HCT116 (cell line): Measurements from ENCODE around the gene BABAM2.

ENCODE experiments used
- EZH2 ChIP-seq: fragments of 200-600 bp; sonication (generic); IDR thresholded peaks from 2 replicates; pipeline ENCODE4 v1.6.1; 2017; ENCODE audit warnings: antibody characterized with exemption, mixed run types
- EZH2phosphoT487 ChIP-seq: fragments of 200-600 bp; IDR thresholded peaks from 2 replicates; pipeline ENCODE4 v1.6.1; 2018; ENCODE audit warnings: antibody characterized with exemption, borderline replicate concordance
- POLR2A ChIP-seq: IDR thresholded peaks from 2 replicates; pipeline ENCODE4 v1.7.0; 2011; ENCODE audit warnings: borderline replicate concordance; ENCODE audit not compliant: insufficient read depth, insufficient read length; ENCODE audit errors: extremely low read depth
- SIN3A ChIP-seq: IDR thresholded peaks from 2 replicates; pipeline ENCODE4 v1.6.1; 2012; ENCODE audit warnings: low read depth
- SRF ChIP-seq: IDR thresholded peaks from 2 replicates; pipeline ENCODE4 v1.6.1; 2012; ENCODE audit warnings: low read depth
- ZNF274 ChIP-seq: fragments of 200-500 bp; sonication (Bioruptor generic); IDR thresholded peaks from 2 replicates; pipeline ENCODE4 v1.6.1; 2014; ENCODE audit warnings: mild to moderate bottlenecking, low read depth, low read length, inconsistent platforms
- TF ChIP-seq, protein P1 (sequence below), 3 experiments: fragments of 200-600 bp in 1 of 3; sonication (generic) in 1 of 3; IDR thresholded peaks in 2 of 3; conservative IDR thresholded peaks in 1 of 3; 2 replicates each; pipeline ENCODE4 v1.5.1; 2012 to 2017; ENCODE audit warnings: low read depth in 2 of 3, low read length in 2 of 3, antibody characterized with exemption in 1 of 3, borderline replicate concordance in 1 of 3, control low read depth in 1 of 3, mild to moderate bottlenecking in 1 of 3, mixed read lengths in 1 of 3, mixed run types in 1 of 3, moderate library complexity in 1 of 3; ENCODE audit not compliant: insufficient read depth in 1 of 3
- TF ChIP-seq, protein P2 (sequence below): IDR thresholded peaks from 2 replicates; pipeline ENCODE4 v1.6.1; 2012
- TF ChIP-seq, protein P3 (sequence below): IDR thresholded peaks from 2 replicates; pipeline ENCODE4 v1.6.1; 2012; ENCODE audit warnings: low read depth

DNA sequence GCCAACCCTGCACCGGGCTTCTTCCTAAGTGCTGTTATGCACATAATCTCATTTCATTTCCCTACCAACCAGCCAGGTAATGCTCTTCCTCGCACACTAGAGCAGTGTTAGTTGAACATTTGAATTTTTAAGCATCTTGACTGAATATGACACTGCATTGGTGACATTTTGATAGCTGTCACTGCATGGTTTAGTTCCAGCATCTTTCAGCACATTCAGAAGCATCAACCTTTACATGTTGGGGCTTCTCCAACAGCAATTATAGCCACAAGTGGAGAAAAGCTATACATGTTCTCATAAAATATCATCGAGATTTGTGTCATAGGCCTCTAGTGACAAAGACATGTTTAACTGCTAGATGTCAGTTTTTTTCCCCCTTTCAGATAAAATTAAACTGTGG lies 272.0 kb downstream of the BABAM2 start:
- TF ChIP-seq, protein P1, sequence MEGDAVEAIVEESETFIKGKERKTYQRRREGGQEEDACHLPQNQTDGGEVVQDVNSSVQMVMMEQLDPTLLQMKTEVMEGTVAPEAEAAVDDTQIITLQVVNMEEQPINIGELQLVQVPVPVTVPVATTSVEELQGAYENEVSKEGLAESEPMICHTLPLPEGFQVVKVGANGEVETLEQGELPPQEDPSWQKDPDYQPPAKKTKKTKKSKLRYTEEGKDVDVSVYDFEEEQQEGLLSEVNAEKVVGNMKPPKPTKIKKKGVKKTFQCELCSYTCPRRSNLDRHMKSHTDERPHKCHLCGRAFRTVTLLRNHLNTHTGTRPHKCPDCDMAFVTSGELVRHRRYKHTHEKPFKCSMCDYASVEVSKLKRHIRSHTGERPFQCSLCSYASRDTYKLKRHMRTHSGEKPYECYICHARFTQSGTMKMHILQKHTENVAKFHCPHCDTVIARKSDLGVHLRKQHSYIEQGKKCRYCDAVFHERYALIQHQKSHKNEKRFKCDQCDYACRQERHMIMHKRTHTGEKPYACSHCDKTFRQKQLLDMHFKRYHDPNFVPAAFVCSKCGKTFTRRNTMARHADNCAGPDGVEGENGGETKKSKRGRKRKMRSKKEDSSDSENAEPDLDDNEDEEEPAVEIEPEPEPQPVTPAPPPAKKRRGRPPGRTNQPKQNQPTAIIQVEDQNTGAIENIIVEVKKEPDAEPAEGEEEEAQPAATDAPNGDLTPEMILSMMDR (IDR thresholded peaks at IDR 0.05 in 2 of 3, conservative IDR thresholded peaks at IDR 0.05 in 1 of 3; ENCODE audit: borderline replicate concordance in 1 of 3, insufficient read depth in 1 of 3, low read depth in 2 of 3, low read length in 2 of 3), result no peak
- TF ChIP-seq, protein P2, sequence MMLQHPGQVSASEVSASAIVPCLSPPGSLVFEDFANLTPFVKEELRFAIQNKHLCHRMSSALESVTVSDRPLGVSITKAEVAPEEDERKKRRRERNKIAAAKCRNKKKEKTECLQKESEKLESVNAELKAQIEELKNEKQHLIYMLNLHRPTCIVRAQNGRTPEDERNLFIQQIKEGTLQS, result no peak
- TF ChIP-seq ZNF274, result no peak
- TF ChIP-seq EZH2, result no peak
- no peak for TF ChIP-seq EZH2phosphoT487
- TF ChIP-seq, protein P3, sequence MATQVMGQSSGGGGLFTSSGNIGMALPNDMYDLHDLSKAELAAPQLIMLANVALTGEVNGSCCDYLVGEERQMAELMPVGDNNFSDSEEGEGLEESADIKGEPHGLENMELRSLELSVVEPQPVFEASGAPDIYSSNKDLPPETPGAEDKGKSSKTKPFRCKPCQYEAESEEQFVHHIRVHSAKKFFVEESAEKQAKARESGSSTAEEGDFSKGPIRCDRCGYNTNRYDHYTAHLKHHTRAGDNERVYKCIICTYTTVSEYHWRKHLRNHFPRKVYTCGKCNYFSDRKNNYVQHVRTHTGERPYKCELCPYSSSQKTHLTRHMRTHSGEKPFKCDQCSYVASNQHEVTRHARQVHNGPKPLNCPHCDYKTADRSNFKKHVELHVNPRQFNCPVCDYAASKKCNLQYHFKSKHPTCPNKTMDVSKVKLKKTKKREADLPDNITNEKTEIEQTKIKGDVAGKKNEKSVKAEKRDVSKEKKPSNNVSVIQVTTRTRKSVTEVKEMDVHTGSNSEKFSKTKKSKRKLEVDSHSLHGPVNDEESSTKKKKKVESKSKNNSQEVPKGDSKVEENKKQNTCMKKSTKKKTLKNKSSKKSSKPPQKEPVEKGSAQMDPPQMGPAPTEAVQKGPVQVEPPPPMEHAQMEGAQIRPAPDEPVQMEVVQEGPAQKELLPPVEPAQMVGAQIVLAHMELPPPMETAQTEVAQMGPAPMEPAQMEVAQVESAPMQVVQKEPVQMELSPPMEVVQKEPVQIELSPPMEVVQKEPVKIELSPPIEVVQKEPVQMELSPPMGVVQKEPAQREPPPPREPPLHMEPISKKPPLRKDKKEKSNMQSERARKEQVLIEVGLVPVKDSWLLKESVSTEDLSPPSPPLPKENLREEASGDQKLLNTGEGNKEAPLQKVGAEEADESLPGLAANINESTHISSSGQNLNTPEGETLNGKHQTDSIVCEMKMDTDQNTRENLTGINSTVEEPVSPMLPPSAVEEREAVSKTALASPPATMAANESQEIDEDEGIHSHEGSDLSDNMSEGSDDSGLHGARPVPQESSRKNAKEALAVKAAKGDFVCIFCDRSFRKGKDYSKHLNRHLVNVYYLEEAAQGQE, result no peak
- no peak for TF ChIP-seq POLR2A
- no peak for TF ChIP-seq SIN3A
- no peak for TF ChIP-seq SRF
